NCI-H82 treated with DMSO at 0.1 percent for 48 hours (cell line): ENCODE results near the gene DIS3L2.

ENCODE experiments used
- DNase-seq: peaks from one replicate; lab custom pipeline; 2025; ENCODE audit not compliant: unreplicated experiment; lab: John Stamatoyannopoulos, UW

DIS3L2 gene

DNA sequence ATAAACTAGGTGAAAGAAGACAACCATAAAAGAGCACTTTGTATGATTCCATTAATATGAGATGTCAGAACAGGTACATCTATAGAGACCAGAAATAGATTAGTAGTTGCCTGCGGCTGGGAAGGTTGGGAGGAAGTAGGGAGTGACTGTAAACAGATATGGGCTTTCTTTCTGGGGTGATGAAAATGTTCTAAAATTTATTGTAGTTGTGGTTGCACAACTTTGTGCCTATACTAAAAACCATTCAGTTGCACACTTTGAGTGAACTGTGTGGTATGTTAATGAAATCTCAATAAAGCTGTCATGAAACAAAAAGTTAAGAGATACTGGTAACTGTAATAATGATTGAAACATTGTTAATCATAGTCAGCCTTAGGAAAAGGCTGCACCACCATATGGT is 264.4 kb downstream of the DIS3L2 start:
- no peak for DNase-seq

DNA sequence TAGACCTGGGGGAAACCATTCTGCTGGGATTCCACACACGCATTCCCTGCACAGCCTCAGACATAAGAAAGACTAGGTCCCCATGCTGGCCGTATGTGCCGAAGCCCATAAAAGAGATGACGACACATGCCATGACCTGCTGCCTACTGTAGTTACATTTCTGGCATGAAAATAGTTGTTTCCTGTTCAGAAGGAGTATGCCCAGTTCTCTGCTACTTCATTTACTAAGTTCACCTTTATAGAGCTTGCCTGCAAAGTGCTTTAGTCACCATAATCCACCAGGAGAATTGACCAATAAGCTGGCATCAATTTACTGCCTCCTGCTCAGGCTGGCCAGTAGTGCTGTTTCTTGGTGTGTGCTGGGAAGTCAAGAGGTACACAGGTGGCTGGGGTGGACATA is 266.8 kb downstream of the DIS3L2 start:
- no peak for DNase-seq

DNA sequence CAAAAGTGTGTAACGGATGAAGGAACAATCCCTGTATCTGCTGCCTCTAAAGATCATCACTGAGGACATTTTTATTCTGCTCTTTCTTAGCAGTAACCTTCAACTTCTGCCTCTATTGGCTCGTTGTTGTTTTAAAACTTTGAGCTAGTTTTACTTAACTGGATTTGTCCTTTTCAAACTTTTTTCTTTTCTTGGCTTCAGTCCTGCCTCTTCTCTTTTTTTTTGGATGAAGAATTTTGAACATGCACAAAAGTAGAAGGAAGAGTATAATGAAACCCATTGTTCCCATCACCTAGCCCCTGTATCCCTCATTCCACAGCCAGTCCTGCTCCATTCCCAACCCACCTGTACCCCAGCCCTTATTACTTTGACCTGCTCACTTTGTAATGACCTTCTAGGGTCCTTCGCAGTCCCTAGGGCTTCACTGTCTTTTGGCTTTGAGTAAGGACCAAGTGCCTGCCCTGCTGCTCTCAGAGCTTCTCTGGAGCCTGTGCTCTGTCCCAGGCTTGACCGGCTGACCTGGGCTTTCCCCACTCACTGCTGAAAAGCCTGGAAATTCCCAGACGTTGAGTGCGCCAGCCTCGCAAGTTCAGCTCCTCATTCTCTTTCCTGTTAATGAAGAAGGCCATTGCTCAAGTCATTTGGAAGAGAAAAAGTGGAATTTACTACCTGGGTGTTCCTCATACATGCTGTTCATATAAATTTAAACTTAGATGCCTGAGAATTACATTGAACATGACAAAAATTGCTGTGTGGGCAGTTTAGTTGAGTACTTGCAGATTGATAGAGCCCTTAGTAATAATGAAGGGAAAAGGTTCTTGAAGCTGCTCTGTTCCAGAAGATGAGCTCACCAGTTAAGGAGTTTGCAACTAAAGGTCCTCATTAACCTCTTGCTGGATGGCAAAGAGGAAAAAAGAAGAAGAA is 267.7 kb downstream of the DIS3L2 start:
- DNase-seq, result no peak

DNA sequence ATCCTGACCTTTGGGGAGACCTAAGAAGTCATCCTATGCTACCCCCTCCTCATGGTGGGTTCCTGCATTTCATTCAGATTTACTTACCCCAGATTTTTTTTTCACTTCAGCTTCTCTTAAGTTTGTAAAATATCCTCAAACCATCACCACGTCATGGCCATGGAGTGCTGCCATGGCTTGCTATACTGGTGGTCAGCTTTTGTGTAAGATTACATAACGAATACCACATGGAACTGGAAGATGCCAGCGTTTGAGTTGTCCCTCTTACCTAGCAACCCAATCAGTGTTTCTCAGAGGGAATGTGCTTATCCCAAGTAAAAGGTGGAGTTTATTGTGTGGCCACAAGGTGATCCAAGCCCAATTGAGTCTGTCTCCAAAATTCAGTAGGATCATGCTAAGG is 268.4 kb downstream of the DIS3L2 start:
- no peak for DNase-seq

DNA sequence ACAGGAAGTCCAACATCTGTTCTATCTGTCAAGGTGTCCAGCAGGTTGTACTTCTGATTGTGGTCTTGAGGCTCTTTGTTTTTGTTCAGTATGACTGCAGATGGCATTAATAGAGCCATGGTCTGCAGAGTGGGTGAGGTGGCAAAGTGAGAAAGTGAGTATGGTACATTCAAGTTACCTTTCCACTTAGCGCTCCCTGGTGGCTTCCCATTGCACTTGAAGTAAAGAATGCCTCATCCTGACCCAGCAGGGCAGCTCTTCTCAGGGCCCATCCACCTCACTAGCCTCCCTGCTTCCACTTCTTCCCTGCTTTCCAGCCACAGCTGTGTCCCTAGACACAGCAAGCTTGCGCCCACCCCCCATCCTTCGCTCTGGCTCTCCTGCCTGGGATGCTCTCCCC is 269.0 kb downstream of the DIS3L2 start:
- no peak for DNase-seq

DNA sequence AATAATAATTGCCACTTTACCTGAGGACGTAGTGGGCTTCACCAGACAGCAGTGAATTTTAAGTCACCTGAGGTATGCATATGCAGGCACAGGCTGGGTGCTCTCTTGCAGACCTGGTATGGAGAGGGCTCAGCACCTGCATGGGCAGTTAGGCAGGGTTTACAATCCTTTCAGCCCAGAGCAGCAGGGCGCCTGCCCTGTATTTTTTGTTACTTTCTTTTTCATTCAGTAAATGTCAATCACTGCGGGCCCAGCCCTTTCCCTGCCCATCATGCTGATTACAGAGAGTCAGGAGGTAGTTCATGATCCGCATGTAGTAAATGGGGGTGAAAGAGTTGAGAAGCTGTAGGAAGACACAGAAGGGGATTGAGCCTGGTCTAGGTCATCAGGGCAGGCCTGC is 270.0 kb downstream of the DIS3L2 start:
- no peak for DNase-seq

DNA sequence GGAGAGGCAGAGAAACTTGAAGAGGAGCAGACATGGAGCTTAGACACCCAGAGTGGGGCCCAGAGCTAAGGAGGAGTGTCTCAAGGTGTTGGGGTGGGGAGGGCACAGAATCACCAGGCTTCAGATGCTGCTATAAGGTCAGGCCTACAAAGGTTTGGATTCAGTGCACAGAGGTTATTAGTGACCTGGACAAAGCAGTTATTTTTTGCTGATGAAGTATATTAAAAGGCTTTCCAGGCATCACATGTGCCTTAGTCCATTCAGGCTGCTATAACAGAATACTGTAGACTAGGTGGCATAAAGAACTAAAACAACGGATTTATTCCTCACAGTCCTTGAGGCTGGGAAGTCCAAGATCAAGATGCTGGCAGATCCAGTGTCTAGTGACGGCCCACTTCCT is 271.4 kb downstream of the DIS3L2 start:
- no peak for DNase-seq

DNA sequence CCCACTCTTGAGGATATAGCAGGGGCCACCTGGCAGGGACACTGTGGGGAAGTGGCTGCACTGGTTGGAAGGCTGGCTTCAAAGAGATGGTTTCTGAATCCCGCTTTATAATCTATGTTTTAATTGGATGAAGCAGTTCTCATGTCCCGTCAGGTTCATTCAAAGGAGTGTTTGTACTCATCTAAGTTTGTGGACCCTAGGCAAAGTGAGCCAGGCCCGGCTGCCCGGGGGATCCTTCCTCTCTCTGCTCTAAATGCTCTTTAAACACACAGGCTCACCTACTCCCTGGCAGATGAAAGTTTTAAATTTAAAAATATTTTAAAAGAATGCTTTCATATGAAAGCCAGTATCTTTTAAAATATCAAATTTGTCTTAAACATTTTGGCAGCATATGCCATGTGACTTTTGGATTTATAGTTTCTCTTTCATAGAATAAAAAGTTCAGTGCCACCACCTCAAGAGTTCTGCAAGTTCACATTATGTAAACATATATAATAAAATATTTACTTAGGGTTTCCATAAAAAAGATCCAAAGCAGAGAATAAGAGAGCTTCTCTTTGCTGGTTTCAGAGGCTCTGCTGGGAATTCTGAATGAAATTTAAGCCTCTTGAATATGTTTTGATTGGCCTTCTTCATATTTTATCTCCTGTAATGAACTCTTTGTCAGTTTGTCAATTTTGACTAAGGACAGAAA is 273.6 kb downstream of the DIS3L2 start:
- peak; percentile 8 for DNase-seq

DNA sequence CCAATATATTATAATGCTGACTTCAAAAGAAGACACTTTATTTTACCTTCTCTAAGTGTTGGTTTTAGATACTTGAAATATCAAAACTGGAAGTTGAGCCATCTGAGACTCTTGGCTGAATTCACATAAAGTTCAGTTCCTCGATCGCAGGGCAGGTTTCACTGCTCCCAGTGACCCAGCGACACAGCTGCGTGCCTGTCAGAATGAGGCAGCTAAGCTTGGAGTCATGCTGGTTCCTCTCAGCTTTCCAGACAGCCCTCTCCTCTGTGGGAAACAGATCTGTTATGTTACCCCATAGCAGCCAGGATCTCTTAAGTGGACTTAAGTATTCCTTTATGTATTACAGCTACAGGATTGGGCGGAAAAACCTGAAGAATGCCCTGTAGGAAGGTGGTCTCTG is 274.2 kb downstream of the DIS3L2 start:
- DNase-seq, result no peak

DNA sequence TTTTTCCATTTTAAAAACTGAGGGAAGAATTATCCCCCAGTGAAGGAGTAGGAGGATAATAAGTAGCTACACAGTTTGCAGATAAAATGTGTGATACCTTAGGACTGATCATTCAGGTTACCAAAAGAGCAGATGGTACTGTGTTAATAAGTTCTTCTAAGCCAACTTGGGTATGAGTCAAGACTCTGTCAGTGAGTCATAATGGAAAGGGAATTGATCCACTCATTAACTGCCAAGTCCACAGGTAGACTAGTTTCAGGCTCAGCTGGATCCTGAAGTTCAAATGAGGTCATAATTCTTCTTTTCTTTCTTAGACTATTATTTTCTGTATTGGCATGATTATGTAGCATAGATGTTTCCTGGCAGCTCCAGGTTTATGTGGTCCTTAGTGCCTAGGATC is 274.7 kb downstream of the DIS3L2 start:
- DNase-seq, result peak; percentile 23

DNA sequence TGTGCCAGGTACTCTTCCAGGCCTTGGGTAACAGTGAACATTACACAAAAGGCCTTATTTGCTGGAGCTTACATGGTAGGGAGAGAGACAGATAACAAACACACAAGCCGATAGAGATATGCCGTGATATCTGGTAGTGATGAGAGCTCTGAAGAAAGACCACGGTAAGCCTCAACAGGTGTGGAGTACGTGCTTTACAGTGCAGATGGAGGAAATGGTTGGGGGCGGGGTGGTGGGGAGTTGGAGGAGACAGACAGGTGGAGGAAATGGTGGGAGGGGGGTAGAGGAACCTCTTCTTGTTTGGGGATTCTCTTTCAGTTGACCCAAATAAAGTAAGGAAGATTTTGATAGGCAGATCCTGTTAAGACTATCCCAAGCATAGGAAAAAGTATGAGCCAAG is 276.0 kb downstream of the DIS3L2 start:
- DNase-seq, result no peak

DNA sequence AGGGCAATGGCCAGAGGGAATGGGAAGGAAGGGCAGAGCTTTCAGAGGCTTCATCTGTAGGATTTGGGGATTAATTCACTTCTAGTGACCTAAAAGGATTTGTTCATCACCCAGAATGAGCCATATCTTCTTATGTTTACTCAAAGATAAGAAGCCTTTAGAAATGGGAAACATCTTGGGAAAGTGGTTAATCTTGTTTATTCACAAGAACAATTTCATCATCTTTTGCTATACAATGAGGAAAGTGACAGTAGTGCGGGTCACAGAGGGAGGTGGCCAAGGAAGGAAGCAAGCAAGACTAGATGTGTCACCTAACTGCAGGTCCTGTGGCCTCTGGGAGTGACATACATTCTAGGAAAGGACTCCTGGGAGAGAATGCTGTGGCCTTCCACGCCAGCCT is 276.6 kb downstream of the DIS3L2 start:
- peak; percentile 45 for DNase-seq

DNA sequence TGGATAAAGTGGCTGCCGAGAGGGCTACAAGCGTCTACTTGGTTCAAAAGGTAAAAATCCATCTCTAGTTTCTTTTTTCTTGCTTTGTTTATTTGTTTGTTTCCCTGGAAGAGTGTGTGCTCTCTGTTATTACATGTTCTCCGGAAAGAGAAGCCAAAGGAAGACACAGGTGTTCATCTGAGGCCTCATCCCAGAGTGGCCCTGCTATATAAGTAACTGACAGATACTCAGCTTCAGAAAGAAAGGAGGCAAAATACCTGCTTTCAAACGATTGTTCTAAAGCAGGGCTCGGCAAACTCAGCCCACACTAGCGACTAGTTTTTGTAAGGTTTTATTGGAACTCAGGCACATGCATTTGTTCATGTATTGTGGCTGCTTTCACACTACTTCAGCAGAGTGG is 277.1 kb downstream of the DIS3L2 start:
- no peak for DNase-seq

DNA sequence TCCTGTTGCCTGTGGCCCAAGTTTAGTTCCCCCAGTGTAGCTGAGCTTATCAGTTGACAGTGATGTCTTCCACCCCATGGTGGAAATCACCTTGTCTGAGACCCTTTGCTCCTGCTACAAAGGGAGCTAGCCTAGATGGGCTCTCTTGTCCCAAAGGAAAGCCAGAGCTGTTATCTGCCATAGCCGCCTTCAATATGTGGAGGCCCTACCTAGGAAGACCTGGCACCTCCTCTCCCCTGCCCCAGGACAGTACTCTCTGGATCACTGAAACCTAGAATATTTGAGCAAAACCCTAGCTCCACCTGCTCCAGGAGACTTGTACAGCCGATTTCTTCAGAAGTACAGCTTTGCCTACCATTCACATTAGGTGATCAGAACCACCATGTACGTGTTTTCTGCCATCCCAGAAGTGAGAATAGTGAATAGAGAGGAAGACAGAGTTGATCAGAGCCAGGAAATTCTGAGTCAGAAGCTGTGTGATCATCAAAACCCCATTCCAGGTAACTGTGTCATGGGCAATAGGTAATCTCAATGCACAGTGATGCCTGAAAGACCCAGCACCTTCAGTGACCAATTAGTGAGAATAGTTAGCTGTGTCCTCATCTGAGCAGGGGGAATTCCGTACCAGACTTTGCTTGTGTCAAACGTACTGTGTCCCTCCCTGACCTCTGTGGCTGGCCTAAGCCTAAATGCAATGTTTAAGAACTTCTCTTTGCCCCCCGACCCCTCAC is 278.6 kb downstream of the DIS3L2 start:
- no peak for DNase-seq

DNA sequence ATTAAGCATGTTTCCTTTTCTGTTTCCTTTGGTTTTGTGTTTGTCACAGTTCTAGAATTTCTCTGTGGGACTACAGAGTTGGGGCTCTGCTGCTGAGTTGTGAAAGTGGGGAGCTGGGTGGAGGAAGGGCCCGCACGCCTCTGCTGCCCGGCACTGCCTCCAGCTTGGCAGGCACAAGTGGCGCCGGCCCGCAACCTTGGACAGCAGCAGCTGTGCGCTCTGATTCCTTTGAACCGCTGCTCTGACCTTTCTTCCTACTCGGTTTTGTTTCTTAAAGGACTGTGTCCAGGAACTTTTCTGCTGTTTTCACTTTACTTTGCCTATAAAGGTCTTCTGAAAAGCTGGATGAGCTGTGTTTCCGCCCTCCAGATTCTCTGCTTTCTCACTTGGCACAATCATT is 279.4 kb downstream of the DIS3L2 start:
- no peak for DNase-seq

DNA sequence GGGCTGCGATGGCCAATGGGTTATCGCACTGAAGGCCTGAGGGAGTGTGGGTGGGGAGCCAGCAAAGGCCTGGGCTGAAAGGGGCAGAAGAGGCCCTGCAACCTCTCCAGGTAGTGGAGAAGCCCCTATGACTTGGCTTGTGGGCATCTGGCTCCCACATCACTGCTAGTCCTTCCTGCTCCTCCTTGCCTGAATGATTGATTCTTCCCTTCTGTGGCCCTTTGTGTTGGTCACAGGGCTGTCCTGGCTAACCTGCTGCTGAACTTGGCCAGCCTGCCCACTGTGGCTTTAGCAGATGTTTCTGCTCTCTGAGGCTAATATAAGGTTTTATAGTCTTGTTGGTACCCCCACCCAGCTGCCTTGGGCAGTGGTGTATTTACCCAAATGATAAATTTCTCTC is 280.8 kb downstream of the DIS3L2 start:
- no peak for DNase-seq

DNA sequence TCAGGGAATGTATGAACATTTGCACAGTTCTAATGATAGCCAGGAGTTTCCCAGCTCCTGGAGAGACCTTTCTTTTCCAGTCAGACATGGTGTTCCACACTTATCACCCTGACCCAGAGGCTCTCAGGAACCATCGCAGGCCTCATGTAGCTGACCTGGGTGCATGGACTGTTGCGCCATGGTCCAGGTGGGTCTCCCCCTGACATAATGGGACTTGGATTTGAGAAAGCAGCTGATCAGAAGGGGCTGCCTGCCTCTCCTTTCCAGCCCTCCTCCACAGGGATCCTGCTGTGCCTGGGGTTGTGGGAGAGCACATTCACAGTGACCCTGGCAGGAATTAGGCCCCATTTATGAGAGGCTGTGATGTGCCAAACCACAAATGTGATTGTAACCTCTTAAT is 283.6 kb downstream of the DIS3L2 start:
- no peak for DNase-seq

DNA sequence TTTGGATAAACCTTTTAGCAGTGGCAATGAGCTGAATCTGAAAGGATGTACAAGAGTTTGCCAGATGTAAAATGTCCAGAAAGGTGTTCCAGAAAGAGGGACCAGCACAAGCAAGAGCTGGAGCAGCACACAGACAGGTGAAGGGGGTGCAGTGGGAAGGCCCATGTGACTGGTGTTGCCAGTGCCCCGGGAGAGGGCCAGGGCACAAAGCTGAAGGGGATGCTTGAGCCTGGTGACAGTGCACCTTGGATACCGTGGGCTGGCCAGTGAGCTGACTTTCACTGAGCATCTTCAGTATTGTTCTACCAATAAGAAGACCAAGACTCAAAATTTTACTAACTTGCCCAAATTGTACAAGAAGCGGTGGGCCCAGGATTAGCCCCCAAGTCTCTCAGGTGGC is 284.7 kb downstream of the DIS3L2 start:
- DNase-seq, result no peak

DNA sequence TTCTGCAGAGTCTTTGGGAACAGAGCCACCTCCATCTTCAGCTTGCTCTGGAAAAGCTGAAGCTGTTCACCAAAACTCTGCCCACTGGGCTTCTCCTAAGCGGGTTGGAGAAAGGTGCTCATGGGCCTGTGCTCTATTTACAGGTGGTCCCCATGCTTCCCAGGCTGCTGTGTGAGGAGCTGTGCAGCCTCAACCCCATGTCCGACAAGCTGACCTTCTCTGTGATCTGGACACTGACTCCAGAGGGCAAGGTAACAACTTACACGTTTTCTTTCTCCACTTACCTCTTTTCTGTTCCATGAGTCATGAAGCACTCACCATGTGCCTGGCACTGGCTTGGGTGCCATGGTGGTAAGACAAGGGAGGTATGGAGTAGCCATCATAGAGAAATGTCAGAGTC is 287.6 kb downstream of the DIS3L2 start:
- DNase-seq, result no peak

DNA sequence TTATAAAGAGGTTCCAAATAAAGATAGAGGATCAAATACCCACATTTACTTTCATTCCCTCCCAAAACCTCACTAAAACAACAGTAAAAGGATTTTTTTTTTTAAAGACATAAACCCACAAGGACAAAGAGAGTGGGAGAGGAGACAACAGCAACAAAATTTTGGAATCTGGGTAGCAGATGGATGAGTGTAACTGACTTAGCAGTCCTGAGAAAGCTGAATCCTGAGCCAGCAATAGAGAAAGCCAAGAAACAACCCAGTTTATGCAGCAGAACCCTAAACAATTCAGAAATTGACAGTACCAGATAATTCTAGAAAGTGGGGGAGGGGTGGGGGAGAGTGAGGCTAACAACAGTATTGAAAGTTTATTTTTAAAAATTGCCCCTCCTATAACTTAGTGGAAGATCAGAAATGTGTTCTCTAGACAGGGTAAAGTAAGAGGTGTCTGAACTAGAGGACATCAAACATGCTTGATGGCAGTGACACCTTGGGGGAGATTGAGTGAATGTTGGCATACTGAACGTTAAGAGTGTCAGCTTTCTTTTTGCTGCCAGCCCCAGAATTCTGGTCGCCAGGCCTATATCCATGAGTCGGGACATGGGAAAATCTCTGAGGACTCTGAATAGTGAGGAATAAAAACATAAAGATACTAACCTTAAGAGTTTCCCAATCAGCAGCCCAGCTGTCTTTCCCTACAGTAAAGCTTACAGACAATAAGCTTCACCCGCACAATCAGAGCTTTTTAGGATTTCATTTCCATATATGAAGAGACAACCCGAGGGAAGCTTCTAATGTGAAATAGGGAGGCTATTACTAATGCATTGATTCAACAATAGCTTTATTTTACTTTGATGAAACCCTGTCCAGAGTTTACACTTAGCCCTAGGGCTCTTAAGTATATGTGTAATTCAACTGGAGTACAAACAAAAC is 289.0 kb downstream of the DIS3L2 start:
- DNase-seq, result no peak

DNA sequence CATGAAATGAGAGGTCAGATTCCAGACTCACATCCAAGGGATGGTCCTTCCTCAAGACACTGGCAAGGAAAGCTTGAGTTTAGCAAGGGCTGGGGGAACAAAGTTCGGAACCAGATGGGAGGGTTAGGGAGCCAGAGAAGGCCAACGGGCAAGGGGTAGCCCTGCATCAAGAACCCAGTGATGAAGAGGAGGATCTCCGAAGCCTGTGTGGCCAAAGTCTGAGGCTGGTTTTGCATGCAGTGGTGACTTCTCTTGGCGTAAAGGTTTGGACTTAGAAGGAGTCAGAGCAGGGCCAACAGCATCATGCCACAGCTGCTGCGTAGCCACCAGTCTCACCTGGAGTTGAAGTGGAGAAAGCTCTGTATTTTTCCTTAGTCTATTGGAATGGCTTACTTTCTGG is 293.5 kb downstream of the DIS3L2 start:
- DNase-seq, result no peak
